Fibroblast of upper back skin (primary cell): ENCODE measurements around the gene ZSCAN4.

Experiments used
- DNase-seq: peaks from one replicate; pipeline ENCODE4 v3.0.0-alpha.2; 2013

Gene ZSCAN4

GRCh38 chr19:57668635-57669034 is at the start of gene ZSCAN4:
TSS of gene ZSCAN4 (plus strand) at chr19:57668935. CDS start at chr19:57676146, 7,211 bp downstream.
- no peak for DNase-seq

- DNase-seq = no peak
Measured at GRCh38 chr19:57620673-57621348, 47.9 kb upstream of the ZSCAN4 start.

- DNase-seq = no peak
Measured at GRCh38 chr19:57623091-57623490, 45.6 kb upstream of the ZSCAN4 start.

- DNase-seq = peak; percentile 95
Measured at GRCh38 chr19:57632987-57633831, 35.5 kb upstream of the ZSCAN4 start, which contains the start of gene ZNF211. TSS of gene ZNF211 (plus strand) at chr19:57633168. CDS start at chr19:57633347, 179 bp downstream.

GRCh38 chr19:57633832-57634131 is 35.0 kb upstream of the ZSCAN4 start:
- DNase-seq = no peak

GRCh38 chr19:57637379-57637778 is 31.4 kb upstream of the ZSCAN4 start:
- DNase-seq = no peak

- DNase-seq = no peak
Measured at GRCh38 chr19:57641715-57642234, 27.0 kb upstream of the ZSCAN4 start.

GRCh38 chr19:57642396-57643046 is 26.2 kb upstream of the ZSCAN4 start:
- no peak for DNase-seq

- no peak for DNase-seq
Measured at GRCh38 chr19:57643734-57644133, 25.0 kb upstream of the ZSCAN4 start.

- no peak for DNase-seq
Measured at GRCh38 chr19:57648331-57649003, 20.3 kb upstream of the ZSCAN4 start.

- no peak for DNase-seq
Measured at GRCh38 chr19:57651654-57651996, 17.1 kb upstream of the ZSCAN4 start.

GRCh38 chr19:57653689-57654088 is 15.0 kb upstream of the ZSCAN4 start:
- DNase-seq = no peak

GRCh38 chr19:57655443-57655842 is 13.3 kb upstream of the ZSCAN4 start:
- no peak for DNase-seq

- DNase-seq = no peak
Measured at GRCh38 chr19:57656346-57656745, 12.4 kb upstream of the ZSCAN4 start.

GRCh38 chr19:57664269-57665127 is 4.2 kb upstream of the ZSCAN4 start:
- peak; percentile 57 for DNase-seq

GRCh38 chr19:57665261-57665806 is 3.4 kb upstream of the ZSCAN4 start:
- no peak for DNase-seq

GRCh38 chr19:57667228-57667627 is 1.5 kb upstream of the ZSCAN4 start:
- DNase-seq = no peak

- DNase-seq = no peak
Measured at GRCh38 chr19:57671124-57671895, 2.6 kb downstream of the ZSCAN4 start.

GRCh38 chr19:57672466-57672865 is 3.7 kb downstream of the ZSCAN4 start:
- no peak for DNase-seq

- DNase-seq = peak; percentile 31
Measured at GRCh38 chr19:57675881-57676280, 7.1 kb downstream of the ZSCAN4 start.

GRCh38 chr19:57682226-57682766 is 13.6 kb downstream of the ZSCAN4 start:
- no peak for DNase-seq
